K562 (cell line): ENCODE results near the gene POLR1C. TPM values are rescaled to one million over a fixed set of nuclear protein-coding genes. Genes with fewer than 3 reads are reported as not detected.

Source experiments
- ATAC-seq: fragments of 200-7000 bp; cut with Tn5 transposase; 3 replicates; pipeline ENCODE4 v1.9.1; 2020; ENCODE audit warnings: moderate library complexity
- BruUV-seq: library from RNA; stranded (reverse); fragments of 400-500 nt; replicated peaks from 2 replicates; lab custom pipeline; 2021; lab: Mats Ljungman, UMichigan
- CTCF ChIA-PET: fragments of 300-600 bp; formaldehyde crosslinking; extraction: SDS; loops from one replicate; lab custom pipeline; 2021; ENCODE audit warnings: low intra/inter-chr PET ratio; lab: Yijun Ruan, JAX
- POLR2A ChIA-PET: fragments of 300-600, 350-650 bp; sonication (Branson Sonifier 250); formaldehyde crosslinking; extraction: SDS; loops from one replicate; lab custom pipeline; 2021; ENCODE audit warnings: antibody characterized with exemption, inconsistent platforms; lab: Yijun Ruan, JAX
- DNase-seq, 4 experiments: peaks; one replicate each; pipeline versions ENCODE4 v3.0.0 to v3.0.0-alpha.2; 2011 to 2018; ENCODE audit warnings: low spot score in 3 of 4, mixed read lengths in 3 of 4; ENCODE audit errors: extremely low read depth in 1 of 4
- FAIRE-seq: peaks from 2 replicates; lab custom pipeline; 2011; peaks lifted over from hg19 to GRCh38; lab: Jason Lieb, UNC
- H2AFZ ChIP-seq: 2 replicates; pipeline ENCODE4 v1.6.0; 2011; ENCODE audit warnings: low read depth, low read length, control low read depth, inconsistent platforms
- H3K27ac ChIP-seq: fragments of 200-600 bp; 3 replicates; pipeline ENCODE4 v1.8.0; 2011; ENCODE audit warnings: low read depth, mild to moderate bottlenecking, control low read depth, inconsistent platforms, low read length, moderate library complexity, mixed read lengths; ENCODE audit errors: extremely low read depth
- H3K27me3 ChIP-seq, 2 experiments: fragments of 300-600 bp in 1 of 2; 2 replicates in 1 of 2; 3 replicates in 1 of 2; pipeline versions ENCODE4 v1.6.0 to v1.8.0; 2011; ENCODE audit warnings: inconsistent platforms in 2 of 2, low read length in 2 of 2, mild to moderate bottlenecking in 1 of 2, mixed read lengths in 1 of 2, moderate library complexity in 1 of 2; ENCODE audit not compliant: control insufficient read depth in 2 of 2, insufficient read depth in 2 of 2
- H3K36me3 ChIP-seq: fragments of 300-600 bp; 3 replicates; pipeline ENCODE4 v1.8.0; 2011; ENCODE audit warnings: mild to moderate bottlenecking, low read length, inconsistent platforms; ENCODE audit not compliant: control insufficient read depth, insufficient read depth
- H3K4me1 ChIP-seq, 2 experiments: fragments of 200-600 bp in 1 of 2; replicated peaks in 1 of 2; 2 replicates in 1 of 2; 3 replicates in 1 of 2; pipeline versions ENCODE4 v1.5.1 to v1.8.0; 2011; ENCODE audit warnings: inconsistent platforms in 2 of 2, low read length in 2 of 2, mild to moderate bottlenecking in 1 of 2, mixed read lengths in 1 of 2, moderate library complexity in 1 of 2; ENCODE audit not compliant: control insufficient read depth in 2 of 2, insufficient read depth in 2 of 2
- H3K4me2 ChIP-seq: 2 replicates; pipeline ENCODE4 v1.6.1; 2011; ENCODE audit warnings: low read length, control low read depth, inconsistent platforms, mixed read lengths; ENCODE audit not compliant: insufficient read depth
- H3K4me3 ChIP-seq: fragments of 200-600 bp; sonication (generic), shearing (Covaris generic); 2 replicates; pipeline ENCODE4 v1.5.1; 2016; ENCODE audit warnings: control low read depth, inconsistent platforms
- H3K79me2 ChIP-seq: fragments of 200-600 bp; 3 replicates; pipeline ENCODE4 v1.8.0; 2011; ENCODE audit warnings: low read length, inconsistent platforms; ENCODE audit not compliant: control insufficient read depth, insufficient read depth
- H3K9ac ChIP-seq, 2 experiments: 2 replicates each; pipeline versions ENCODE4 v1.6.0 to v1.6.1; 2011; ENCODE audit warnings: low read depth in 2 of 2, low read length in 2 of 2, control low read depth in 1 of 2, inconsistent platforms in 1 of 2, mild to moderate bottlenecking in 1 of 2, mixed read lengths in 1 of 2; ENCODE audit not compliant: insufficient read depth in 1 of 2
- H3K9me1 ChIP-seq: one replicate; pipeline ENCODE4 v1.6.0; 2011; ENCODE audit warnings: inconsistent platforms, mild to moderate bottlenecking, low read length, moderate library complexity; ENCODE audit not compliant: control insufficient read depth, insufficient read depth
- H3K9me3 ChIP-seq: replicated peaks from 2 replicates; pipeline ENCODE4 v1.5.1; 2011; ENCODE audit warnings: low read depth, low read length, inconsistent platforms; ENCODE audit not compliant: control insufficient read depth, insufficient read depth
- H4K20me1 ChIP-seq: replicated peaks from 2 replicates; pipeline ENCODE4 v1.6.1; 2011; ENCODE audit warnings: low read length, inconsistent platforms, mixed read lengths; ENCODE audit not compliant: control insufficient read depth, insufficient read depth
- ARID3B ChIP-seq: fragments of 250-450 bp; sonication (Bioruptor Pico); IDR thresholded peaks from 2 replicates; pipeline ENCODE4 v1.4.0; 2020; ENCODE audit warnings: borderline replicate concordance
- KLF16 ChIP-seq: IDR thresholded peaks from 2 replicates; pipeline ENCODE4 v1.6.1; 2016; ENCODE audit warnings: antibody characterized with exemption
- ZNF384 ChIP-seq: IDR thresholded peaks from 2 replicates; pipeline ENCODE4 v1.6.1; 2012; ENCODE audit warnings: low read depth, low read length, improper control_type of control experiment
- WGBS: fragments of 100-300 bp; shearing (Covaris generic); methylation state at CpG from one replicate; pipeline ENCODE4 v1.1.6; 2016; ENCODE audit warnings: low coverage, mixed read lengths; ENCODE audit not compliant: insufficient coverage; ENCODE audit errors: missing lambda C conversion rate; 5-methylcytosine and 5-hydroxymethylcytosine counted together
- in situ Hi-C: fragments of 300-500 bp; cut with MboI; formaldehyde crosslinking; loops from 4 replicates; pipeline ENCODE4 v1.15.0; 2018; ENCODE audit warnings: inconsistent platforms, mixed read lengths
- intact Hi-C: fragments of 100-400 bp; cut with micrococcal nuclease; formaldehyde crosslinking; loops from 2 replicates; pipeline ENCODE4 v1.14.2; 2022
- polyA plus RNA-seq, 8 experiments: library from polyadenylated mRNA; depleted of rRNA in 4 of 8; stranded (reverse) in 5 of 8; unstranded in 3 of 8; fragments of >200 nt; fragmentation: Nextera tagmentation in 2 of 8; fragmentation: Illumina TruSeq in 1 of 8; extraction: Ambion mirVana in 2 of 8; extraction: Trizol in 1 of 8; gene quantifications; 2 replicates each; pipeline versions ENCODE4 v1.2.1 to v1.2.3, GENCODE V29; 2011 to 2014; ENCODE audit warnings: inconsistent platforms in 1 of 8, missing spikeins in 1 of 8
- total RNA-seq, 7 experiments: library from RNA; depleted of rRNA in 6 of 7; stranded (reverse); fragments of >200 nt in 6 of 7; fragmentation: Illumina TruSeq in 2 of 7; extraction: Trizol in 2 of 7; gene quantifications; 2 replicates each; pipeline versions ENCODE4 v1.2.1 to v1.2.3, GENCODE V29; 2011 to 2021; ENCODE audit warnings: low replicate concordance in 1 of 7

The POLR1C gene
- total and polyA plus RNA-seq, 9 of the 15 experiments (the other 6 are each of a cell fraction or from before 2014, with no cell fraction given), result 83.5 to 429 (median 120) TPM

- Histone ChIP-seq H3K79me2 (no peaks in the 10 kb centered on the region), H4K20me1 (no peaks in the 10 kb centered on the region), H3K9me1 (no peaks in the 10 kb centered on the region), H3K4me3 (no peak overlapping the region), H3K27ac (no peak overlapping the region), H3K4me2 (no peak overlapping the region), H3K4me1 (no peaks in the 10 kb centered on the region; a peak in 2 of 5 replicates), H2AFZ (no peak overlapping the region; the same call in 1 of the 2 replicates), H3K27me3 (no peaks in the 10 kb centered on the region), H3K9me3 (no peaks in the 10 kb centered on the region), H3K9ac (peak overlapping the region in 1 of 2 experiments; percentile 49; a peak in 1 of 4 replicates), H3K36me3 (no peaks in the 10 kb centered on the region)
- 31% methylated on average over 13 of the region's 13 CpGs for WGBS
- FAIRE-seq, result no peak
- POLR2A ChIA-PET, result interaction anchor here (0.6 to 1.6 kb wide), 4 partner anchors 9 to 41 kb away, joined by 3 to 5 read pairs (median 4); partner anchors contain the start of genes LRRC73 and TJAP1
- ATAC-seq, result peak; percentile 20; the same call in 2 of the 3 replicates
- no TSS peak for BruUV-seq
- intact Hi-C loops, result no loop called here
- no peak for TF ChIP-seq KLF16
- DNase-seq, result no peak
- CTCF ChIA-PET, result no interaction called here
- in situ Hi-C loops, result no loop called here
Observed at GRCh38 chr6:43468748-43469681, 47.9 kb upstream of the POLR1C start.

GRCh38 chr6:43469947-43470346 lies 46.9 kb upstream of the POLR1C start:
- H3K27me3 ChIP-seq, result no peaks in the 10 kb centered on the region
- ChIA-PET CTCF (no interaction called here), POLR2A (interaction anchor here (0.6 to 1.1 kb wide), 3 partner anchors 13 to 42 kb away, joined by 3 to 4 read pairs (median 3); partner anchors contain the start of gene LRRC73)
- no peaks in the 10 kb centered on the region for H4K20me1 ChIP-seq
- intact Hi-C loops, result no loop called here
- no peaks in the 10 kb centered on the region for H3K79me2 ChIP-seq
- no peak overlapping the region for H2AFZ ChIP-seq
- H3K9me3 ChIP-seq, result no peaks in the 10 kb centered on the region
- DNase-seq (no peak), ATAC-seq (peak; percentile 38; the same call in 2 of the 3 replicates), FAIRE-seq (no peak)
- in situ Hi-C loops, result no loop called here
- H3K27ac ChIP-seq, result no peak overlapping the region
- no peak overlapping the region for H3K9ac ChIP-seq
- H3K4me1 ChIP-seq, result no peaks in the 10 kb centered on the region; a peak in 2 of 5 replicates
- no peak overlapping the region for H3K4me3 ChIP-seq
- no peaks in the 10 kb centered on the region for H3K36me3 ChIP-seq
- H3K4me2 ChIP-seq, result no peak overlapping the region
- TF ChIP-seq ARID3B (no peak), ZNF384 (peak; percentile 60)
- 54% methylated on average over 7 of the region's 7 CpGs for WGBS
- no TSS peak for BruUV-seq
- H3K9me1 ChIP-seq, result no peaks in the 10 kb centered on the region
